Natural killer cell (primary cell): Measurements from ENCODE around the gene ANKRD39. TPM values are rescaled to one million over a fixed set of nuclear protein-coding genes. Genes with fewer than 3 reads are reported as not detected.

Experiments
- ATAC-seq, 3 donors: fragments of 150-1000 bp in 2 of 3; fragments of 200-7000 bp in 1 of 3; cut with Tn5 transposase; 1 replicate in 1 of 3; 2 replicates in 2 of 3; pipeline ENCODE4 v1.10.0; 2021; ENCODE audit warnings: mild to moderate bottlenecking in 2 of 3, moderate library complexity in 2 of 3
- DNase-seq, 2 donors: peaks; one replicate each; pipeline versions ENCODE4 v3.0.0 to v3.0.0-alpha.2; 2013 to 2021; ENCODE audit warnings: mixed read lengths in 1 of 2
- H3K27ac ChIP-seq: one replicate; pipeline ENCODE4 v1.5.1; 2013; ENCODE audit warnings: mild to moderate bottlenecking, low read length
- H3K27me3 ChIP-seq: one replicate; pipeline ENCODE4 v1.6.1; 2013; ENCODE audit warnings: low read length; ENCODE audit not compliant: control insufficient read depth, insufficient read depth
- H3K36me3 ChIP-seq: one replicate; pipeline ENCODE4 v1.6.1; 2013; ENCODE audit warnings: low read length; ENCODE audit not compliant: control insufficient read depth, insufficient read depth
- H3K4me1 ChIP-seq: one replicate; pipeline ENCODE4 v1.6.1; 2013; ENCODE audit warnings: low read length; ENCODE audit not compliant: control insufficient read depth, insufficient read depth
- H3K4me3 ChIP-seq: one replicate; pipeline ENCODE4 v1.5.1; 2013; ENCODE audit warnings: low read length
- H3K9me3 ChIP-seq: one replicate; pipeline ENCODE4 v1.6.1; 2013; ENCODE audit warnings: low read length; ENCODE audit not compliant: control insufficient read depth, insufficient read depth
- H3K27ac Mint-ChIP-seq, 2 donors: one replicate each; pipeline ENCODE4 v1.8.0; 2022; ENCODE audit warnings: mild to moderate bottlenecking in 2 of 2, mixed read lengths in 2 of 2, moderate library complexity in 1 of 2
- H3K27me3 Mint-ChIP-seq, 2 donors: one replicate each; pipeline ENCODE4 v1.8.0; 2022; ENCODE audit warnings: low read depth in 2 of 2, mixed read lengths in 2 of 2
- H3K36me3 Mint-ChIP-seq: one replicate; pipeline ENCODE4 v1.8.0; 2022; ENCODE audit warnings: mixed read lengths
- H3K4me1 Mint-ChIP-seq, 2 donors: one replicate each; pipeline ENCODE4 v1.8.0; 2022; ENCODE audit warnings: mixed read lengths in 2 of 2
- H3K4me3 Mint-ChIP-seq: one replicate; pipeline ENCODE4 v1.8.0; 2022; ENCODE audit warnings: mild to moderate bottlenecking, moderate library complexity, mixed read lengths
- H3K9me3 Mint-ChIP-seq, 2 donors: one replicate each; pipeline ENCODE4 v1.8.0; 2022; ENCODE audit warnings: mixed read lengths in 2 of 2
- CTCF ChIP-seq: fragments of 200-600 bp; IDR thresholded peaks from one replicate; pipeline ENCODE4 v1.8.0; 2022; ENCODE audit warnings: antibody characterized with exemption
- WGBS: methylation state at CpG from one replicate; pipeline ENCODE4 v1.1.7; 2013; ENCODE audit warnings: missing lambda C conversion rate; ENCODE audit not compliant: insufficient coverage; 5-methylcytosine and 5-hydroxymethylcytosine counted together
- intact Hi-C: fragments of 100-400 bp; cut with micrococcal nuclease; formaldehyde crosslinking; loops from one replicate; pipeline ENCODE4 v1.14.2; 2022
- total RNA-seq, 4 donors: library from RNA; stranded (reverse); fragments of 120-200 nt in 1 of 4; gene quantifications; one replicate each; pipeline versions ENCODE4 v1.2.3 to v1.2.4, GENCODE V29; 2013 to 2022

The ANKRD39 gene
- total RNA-seq, 3 donors from 2014 or later (not counting 1 experiment from before 2014, with no cell fraction given), result 15.5 to 22.3 (median 21.6) TPM

GRCh38 chr2:96898135-96898505 is 40.3 kb upstream of the ANKRD39 start:
- ATAC-seq (no peak), DNase-seq (no peak)
- Mint-ChIP-seq H3K36me3 (no peaks in the 10 kb centered on the region), H3K27me3 (peaks cover 0 to 3% of the 10 kb centered on the region in 2 donors), H3K9me3 (no peaks in the 10 kb centered on the region), H3K4me3 (no peak overlapping the region), H3K27ac (no peak overlapping the region), H3K4me1 (peaks cover 11 to 31% of the 10 kb centered on the region in 2 donors)
- H3K27me3 ChIP-seq, result no peaks in the 10 kb centered on the region
- H3K27ac ChIP-seq, result no peak overlapping the region
- H3K9me3 ChIP-seq, result no peaks in the 10 kb centered on the region
- no peaks in the 10 kb centered on the region for H3K36me3 ChIP-seq
- no peak overlapping the region for H3K4me3 ChIP-seq
- intact Hi-C loops, result no loop called here
- H3K4me1 ChIP-seq, result peaks cover 15% of the 10 kb centered on the region
- TF ChIP-seq CTCF, result no peak
- 97% methylated on average over 8 of the region's 8 CpGs for WGBS

DNA sequence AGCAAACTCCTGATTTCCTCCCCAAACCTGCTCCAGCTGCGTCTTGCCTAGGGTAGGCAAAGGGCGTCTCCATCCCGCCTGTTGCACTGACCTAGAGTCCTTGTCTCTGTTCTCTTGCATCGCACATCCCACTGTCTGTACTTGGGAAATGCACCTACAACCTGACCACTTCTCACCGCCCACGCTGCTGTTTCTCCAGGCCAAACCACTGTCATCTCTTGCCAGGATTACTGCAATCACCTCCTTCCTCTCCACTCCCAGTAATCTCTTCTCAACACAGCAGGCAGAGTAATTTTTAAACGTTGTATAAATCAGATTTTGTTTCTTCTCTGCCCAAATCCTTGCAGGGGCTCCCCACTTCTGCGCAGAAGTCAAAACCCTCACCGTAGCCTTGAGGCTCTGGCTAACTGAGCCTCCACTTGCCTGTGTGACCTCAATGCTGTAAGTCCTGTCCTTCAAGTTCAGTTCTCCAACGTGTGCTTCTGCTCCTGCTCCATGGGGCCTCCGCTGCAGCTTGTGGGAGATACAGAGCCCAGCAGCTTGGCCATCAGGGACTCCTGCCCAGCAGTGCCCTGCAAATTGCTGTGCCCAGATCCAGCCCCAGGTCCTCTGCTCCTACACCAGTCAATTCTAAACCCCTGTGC is 39.8 kb upstream of the ANKRD39 start:
- ATAC-seq, result no peak
- Histone ChIP-seq H3K27ac (no peak overlapping the region), H3K4me1 (peaks cover 15% of the 10 kb centered on the region), H3K4me3 (no peak overlapping the region), H3K27me3 (no peaks in the 10 kb centered on the region), H3K36me3 (no peaks in the 10 kb centered on the region), H3K9me3 (no peaks in the 10 kb centered on the region)
- Mint-ChIP-seq H3K4me3 (no peak overlapping the region), H3K27me3 (peaks cover 0 to 3% of the 10 kb centered on the region in 2 donors), H3K36me3 (no peaks in the 10 kb centered on the region), H3K27ac (no peak overlapping the region), H3K9me3 (no peaks in the 10 kb centered on the region), H3K4me1 (peaks cover 16 to 36% of the 10 kb centered on the region in 2 donors)
- TF ChIP-seq CTCF, result no peak
- WGBS, result 87% methylated on average over 11 of the region's 11 CpGs
- intact Hi-C loops, result no loop called here
- DNase-seq, result no peak

- Histone ChIP-seq H3K27me3 (no peaks in the 10 kb centered on the region), H3K9me3 (no peaks in the 10 kb centered on the region), H3K27ac (no peak overlapping the region), H3K4me3 (no peak overlapping the region), H3K36me3 (no peaks in the 10 kb centered on the region), H3K4me1 (peaks cover 29% of the 10 kb centered on the region)
- no peak for TF ChIP-seq CTCF
- intact Hi-C loops, result no loop called here
- no peaks in the 10 kb centered on the region for H3K9me3 Mint-ChIP-seq
- no peak overlapping the region for H3K4me3 Mint-ChIP-seq
- peaks cover 0 to 3% of the 10 kb centered on the region in 2 donors for H3K27me3 Mint-ChIP-seq
- peaks cover 25 to 51% of the 10 kb centered on the region in 2 donors for H3K4me1 Mint-ChIP-seq
- no peak for ATAC-seq
- WGBS, result 86% methylated on average over 18 of the region's 18 CpGs
- peak overlapping the region in 1 of 2 donors; percentile 52 for H3K27ac Mint-ChIP-seq
- H3K36me3 Mint-ChIP-seq, result no peaks in the 10 kb centered on the region
- DNase-seq, result no peak
Measured at GRCh38 chr2:96895746-96896651, 38.2 kb upstream of the ANKRD39 start.
